Body of pancreas (tissue), 4 donors: ENCODE results near the gene THAP8.

ENCODE experiments used
- POLR2A ChIP-seq, 3 donors: fragments of 450-650 bp; IDR thresholded peaks; one replicate each; pipeline ENCODE4 v1.6.1; 2016; ENCODE audit warnings: antibody characterized with exemption in 3 of 3, mild to moderate bottlenecking in 2 of 3
- TF ChIP-seq, protein P1 (sequence below), 7 experiments: fragments of 450-650 bp in 4 of 7; fragments of 200-600 bp in 3 of 7; sonication (generic) in 3 of 7; IDR thresholded peaks; one replicate each; pipeline ENCODE4 v1.5.1; 2016 to 2019; ENCODE audit warnings: antibody characterized with exemption in 7 of 7

DNA sequence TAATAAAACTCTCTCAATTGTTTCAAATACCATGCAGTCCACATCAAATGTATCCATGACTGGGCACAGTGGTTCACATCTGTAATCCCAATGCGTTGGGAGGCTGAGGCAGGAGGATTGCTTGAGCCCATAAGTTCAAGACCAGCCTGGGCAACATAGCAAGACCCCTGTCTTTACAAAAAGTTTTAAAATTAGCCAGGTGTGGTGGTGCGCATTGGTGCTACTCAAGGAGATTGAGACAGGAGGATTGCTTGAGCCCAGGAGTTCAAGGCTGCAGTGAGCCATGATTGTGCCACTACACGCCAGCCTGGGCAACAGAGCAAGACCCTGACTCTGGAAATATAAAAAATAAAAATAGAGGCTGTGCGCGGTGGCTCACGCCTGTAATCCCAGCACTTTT, 26.4 kb downstream of the THAP8 start:
- TF ChIP-seq, protein P1, sequence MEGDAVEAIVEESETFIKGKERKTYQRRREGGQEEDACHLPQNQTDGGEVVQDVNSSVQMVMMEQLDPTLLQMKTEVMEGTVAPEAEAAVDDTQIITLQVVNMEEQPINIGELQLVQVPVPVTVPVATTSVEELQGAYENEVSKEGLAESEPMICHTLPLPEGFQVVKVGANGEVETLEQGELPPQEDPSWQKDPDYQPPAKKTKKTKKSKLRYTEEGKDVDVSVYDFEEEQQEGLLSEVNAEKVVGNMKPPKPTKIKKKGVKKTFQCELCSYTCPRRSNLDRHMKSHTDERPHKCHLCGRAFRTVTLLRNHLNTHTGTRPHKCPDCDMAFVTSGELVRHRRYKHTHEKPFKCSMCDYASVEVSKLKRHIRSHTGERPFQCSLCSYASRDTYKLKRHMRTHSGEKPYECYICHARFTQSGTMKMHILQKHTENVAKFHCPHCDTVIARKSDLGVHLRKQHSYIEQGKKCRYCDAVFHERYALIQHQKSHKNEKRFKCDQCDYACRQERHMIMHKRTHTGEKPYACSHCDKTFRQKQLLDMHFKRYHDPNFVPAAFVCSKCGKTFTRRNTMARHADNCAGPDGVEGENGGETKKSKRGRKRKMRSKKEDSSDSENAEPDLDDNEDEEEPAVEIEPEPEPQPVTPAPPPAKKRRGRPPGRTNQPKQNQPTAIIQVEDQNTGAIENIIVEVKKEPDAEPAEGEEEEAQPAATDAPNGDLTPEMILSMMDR (IDR thresholded peaks at IDR 0.05): no peak
- TF ChIP-seq POLR2A (IDR thresholded peaks at IDR 0.05): no peak
